GM03348 (cell line): Measurements from ENCODE around the gene PPP3CA.

Source experiments
- DNase-seq: peaks from one replicate; pipeline ENCODE4 v3.0.0; 2012; ENCODE audit warnings: low spot score

PPP3CA gene

GRCh38 chr4:101331017-101331416, 16.3 kb downstream of the PPP3CA start:
- DNase-seq, result no peak

GRCh38 chr4:101329592-101329991, 17.7 kb downstream of the PPP3CA start:
- DNase-seq, result no peak

GRCh38 chr4:101328063-101328602, 19.2 kb downstream of the PPP3CA start:
- no peak for DNase-seq

- no peak for DNase-seq
Observed at GRCh38 chr4:101326576-101326975, 20.8 kb downstream of the PPP3CA start.

- DNase-seq, result no peak
Observed at GRCh38 chr4:101322743-101323142, 24.6 kb downstream of the PPP3CA start.

GRCh38 chr4:101321481-101322042, 25.8 kb downstream of the PPP3CA start:
- DNase-seq, result no peak

GRCh38 chr4:101315786-101316185, 31.5 kb downstream of the PPP3CA start:
- no peak for DNase-seq

- no peak for DNase-seq
Observed at GRCh38 chr4:101315041-101315440, 32.3 kb downstream of the PPP3CA start.

- DNase-seq, result no peak
Observed at GRCh38 chr4:101309925-101310324, 37.4 kb downstream of the PPP3CA start.

GRCh38 chr4:101307899-101308298, 39.4 kb downstream of the PPP3CA start:
- DNase-seq, result peak; percentile 11

- DNase-seq, result no peak
Observed at GRCh38 chr4:101306764-101307615, 40.3 kb downstream of the PPP3CA start.

GRCh38 chr4:101306225-101306624, 41.1 kb downstream of the PPP3CA start:
- no peak for DNase-seq

- peak; percentile 8 for DNase-seq
Observed at GRCh38 chr4:101304916-101305315, 42.4 kb downstream of the PPP3CA start.

GRCh38 chr4:101299899-101300540, 47.3 kb downstream of the PPP3CA start:
- no peak for DNase-seq

- DNase-seq, result no peak
Observed at GRCh38 chr4:101299021-101299420, 48.3 kb downstream of the PPP3CA start.

GRCh38 chr4:101295691-101296090, 51.6 kb downstream of the PPP3CA start:
- no peak for DNase-seq

- DNase-seq, result no peak
Observed at GRCh38 chr4:101294597-101294996, 52.7 kb downstream of the PPP3CA start.

GRCh38 chr4:101292901-101293300, 54.4 kb downstream of the PPP3CA start:
- peak; percentile 41 for DNase-seq

- no peak for DNase-seq
Observed at GRCh38 chr4:101292214-101292613, 55.1 kb downstream of the PPP3CA start.

GRCh38 chr4:101291198-101291597, 56.1 kb downstream of the PPP3CA start:
- peak; percentile 4 for DNase-seq

GRCh38 chr4:101290654-101291053, 56.7 kb downstream of the PPP3CA start:
- DNase-seq, result no peak

GRCh38 chr4:101289306-101289705, 58.0 kb downstream of the PPP3CA start:
- no peak for DNase-seq
